ENCODE data around the gene KLB. TPM values are rescaled to one million over a fixed set of nuclear protein-coding genes. Genes with fewer than 3 reads are reported as not detected.

KLB gene
- total and polyA plus RNA-seq, 2 donors (not counting 1 experiment from before 2014, with no cell fraction given), result 0.09 TPM; not detected in 1

DNA sequence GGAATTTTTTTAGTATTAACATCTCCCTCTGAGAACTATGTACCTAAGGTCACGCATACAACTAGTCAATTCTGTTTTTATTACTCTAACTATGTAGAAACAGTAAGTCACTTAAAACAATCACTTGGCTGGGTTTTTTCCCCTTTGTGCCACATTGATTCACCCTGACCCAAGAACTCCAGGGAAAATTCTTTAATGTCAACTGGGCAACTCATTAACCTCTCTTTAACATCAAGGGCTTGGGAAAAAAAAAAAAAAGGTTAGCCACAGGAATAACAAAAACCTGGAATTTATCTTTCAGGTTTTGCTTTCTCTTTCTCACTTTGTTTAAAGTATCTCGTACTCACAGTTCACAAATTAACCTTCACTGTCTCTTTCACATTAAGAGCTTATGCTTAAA, 43.9 kb downstream of the KLB start:
- H3K27me3 ChIP-seq (replicated peaks in 1 of 4; ENCODE audit: control extremely low read depth in 1 of 4, control insufficient read depth in 3 of 4, insufficient read depth in 4 of 4, low read length in 3 of 4), result no peaks in the 10 kb centered on the region
- ChIA-PET CTCF (interaction anchor here (0.7 kb wide), 1 partner anchor 869 kb away, joined by 3 read pairs; no protein-coding TSS in a partner anchor), POLR2A (no interaction called here)
- Mint-ChIP-seq H3K27me3 (no peaks in the 10 kb centered on the region), H3K9me3 (ENCODE audit: insufficient read depth) (no peaks in the 10 kb centered on the region), H3K27ac (no peak overlapping the region), H3K4me3 (no peak overlapping the region), H3K4me1 (peaks cover 23% of the 10 kb centered on the region)
- H3K27ac ChIP-seq (ENCODE audit: low read length in 2 of 2), result peak overlapping the region in 1 of 2 donors; percentile 6
- H3K36me3 ChIP-seq (replicated peaks in 1 of 2; ENCODE audit: control extremely low read depth in 1 of 2, control insufficient read depth in 1 of 2, extremely low read depth in 1 of 2, insufficient read depth in 2 of 2, low read length in 1 of 2), result peaks cover 12 to 44% of the 10 kb centered on the region in 2 experiments
- WGBS (ENCODE audit: insufficient coverage), result 100% methylated on average over 1 of the region's 2 CpGs
- no peak overlapping the region for H2AFZ ChIP-seq (ENCODE audit: insufficient read depth, low read depth, low read length, poor library complexity, severe bottlenecking)
- intact Hi-C loops (cut with micrococcal nuclease), result loop anchor here (10.0 kb wide), 1 partner anchor 546 kb away; no protein-coding TSS in a partner anchor
- peaks cover 0 to 11% (median 0%) of the 10 kb centered on the region in 3 donors for H3K9me3 ChIP-seq (ENCODE audit: control extremely low read depth in 1 of 3, control insufficient read depth in 2 of 3, insufficient read depth in 1 of 3, low read length in 2 of 3)
- TF ChIP-seq, protein P1, sequence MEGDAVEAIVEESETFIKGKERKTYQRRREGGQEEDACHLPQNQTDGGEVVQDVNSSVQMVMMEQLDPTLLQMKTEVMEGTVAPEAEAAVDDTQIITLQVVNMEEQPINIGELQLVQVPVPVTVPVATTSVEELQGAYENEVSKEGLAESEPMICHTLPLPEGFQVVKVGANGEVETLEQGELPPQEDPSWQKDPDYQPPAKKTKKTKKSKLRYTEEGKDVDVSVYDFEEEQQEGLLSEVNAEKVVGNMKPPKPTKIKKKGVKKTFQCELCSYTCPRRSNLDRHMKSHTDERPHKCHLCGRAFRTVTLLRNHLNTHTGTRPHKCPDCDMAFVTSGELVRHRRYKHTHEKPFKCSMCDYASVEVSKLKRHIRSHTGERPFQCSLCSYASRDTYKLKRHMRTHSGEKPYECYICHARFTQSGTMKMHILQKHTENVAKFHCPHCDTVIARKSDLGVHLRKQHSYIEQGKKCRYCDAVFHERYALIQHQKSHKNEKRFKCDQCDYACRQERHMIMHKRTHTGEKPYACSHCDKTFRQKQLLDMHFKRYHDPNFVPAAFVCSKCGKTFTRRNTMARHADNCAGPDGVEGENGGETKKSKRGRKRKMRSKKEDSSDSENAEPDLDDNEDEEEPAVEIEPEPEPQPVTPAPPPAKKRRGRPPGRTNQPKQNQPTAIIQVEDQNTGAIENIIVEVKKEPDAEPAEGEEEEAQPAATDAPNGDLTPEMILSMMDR (IDR thresholded peaks at IDR 0.05), result no peak
- no peak for TF ChIP-seq EZH2 (IDR thresholded peaks at IDR 0.05; ENCODE audit: borderline replicate concordance, insufficient read depth, low read depth, low read length, poor library complexity, severe bottlenecking)
- peaks cover 19% of the 10 kb centered on the region for H4K20me1 ChIP-seq (ENCODE audit: control insufficient read depth, insufficient read depth, low read length, poor library complexity, severe bottlenecking)
- no peak overlapping the region for H3K4me3 ChIP-seq (ENCODE audit: control extremely low read depth in 1 of 5, extremely low read depth in 1 of 5, insufficient read depth in 1 of 5, low read depth in 2 of 5, low read length in 4 of 5)
- H3K4me2 ChIP-seq (replicated peaks; ENCODE audit: low read depth, low read length, poor library complexity, severe bottlenecking), result no peak overlapping the region
- ATAC-seq (ENCODE audit: low read depth) (no peak), DNase-seq (no peak)
- H3K4me1 ChIP-seq (ENCODE audit: control insufficient read depth in 2 of 2, insufficient read depth in 2 of 2, low read length in 2 of 2), result peaks cover 13 to 18% of the 10 kb centered on the region in 2 donors
- H3K79me2 ChIP-seq (ENCODE audit: control insufficient read depth, insufficient read depth, low read length), result no peaks in the 10 kb centered on the region
- H3K9ac ChIP-seq (ENCODE audit: low read length), result no peak overlapping the region

- intact Hi-C loops (cut with micrococcal nuclease), result loop anchor here (10.0 kb wide), 1 partner anchor 547 kb away; no protein-coding TSS in a partner anchor
- Histone ChIP-seq H3K4me3 (ENCODE audit: control extremely low read depth in 1 of 5, extremely low read depth in 1 of 5, insufficient read depth in 1 of 5, low read depth in 2 of 5, low read length in 4 of 5) (no peak overlapping the region), H3K4me1 (ENCODE audit: control insufficient read depth in 2 of 2, insufficient read depth in 2 of 2, low read length in 2 of 2) (peaks cover 10 to 13% of the 10 kb centered on the region in 2 donors), H3K4me2 (replicated peaks; ENCODE audit: low read depth, low read length, poor library complexity, severe bottlenecking) (no peak overlapping the region), H3K27me3 (replicated peaks in 1 of 4; ENCODE audit: control extremely low read depth in 1 of 4, control insufficient read depth in 3 of 4, insufficient read depth in 4 of 4, low read length in 3 of 4) (no peaks in the 10 kb centered on the region), H3K36me3 (replicated peaks in 1 of 2; ENCODE audit: control extremely low read depth in 1 of 2, control insufficient read depth in 1 of 2, extremely low read depth in 1 of 2, insufficient read depth in 2 of 2, low read length in 1 of 2) (peaks cover 12 to 53% of the 10 kb centered on the region in 2 experiments), H3K9me3 (ENCODE audit: control extremely low read depth in 1 of 3, control insufficient read depth in 2 of 3, insufficient read depth in 1 of 3, low read length in 2 of 3) (peaks cover 0 to 5% (median 0%) of the 10 kb centered on the region in 3 donors), H3K79me2 (ENCODE audit: control insufficient read depth, insufficient read depth, low read length) (no peaks in the 10 kb centered on the region), H3K9ac (ENCODE audit: low read length) (no peak overlapping the region), H2AFZ (ENCODE audit: insufficient read depth, low read depth, low read length, poor library complexity, severe bottlenecking) (no peak overlapping the region), H4K20me1 (ENCODE audit: control insufficient read depth, insufficient read depth, low read length, poor library complexity, severe bottlenecking) (peaks cover 21% of the 10 kb centered on the region), H3K27ac (ENCODE audit: low read length in 2 of 2) (no peak overlapping the region)
- WGBS (ENCODE audit: insufficient coverage), result 90% methylated on average over 3 of the region's 6 CpGs
- POLR2A ChIA-PET, result no interaction called here
- ATAC-seq (ENCODE audit: low read depth) (no peak), DNase-seq (no peak)
- Mint-ChIP-seq H3K27ac (no peak overlapping the region), H3K27me3 (no peaks in the 10 kb centered on the region), H3K9me3 (ENCODE audit: insufficient read depth) (no peaks in the 10 kb centered on the region), H3K4me3 (no peak overlapping the region), H3K4me1 (peaks cover 20% of the 10 kb centered on the region)
- CTCF ChIA-PET, result interaction anchor here (0.7 kb wide), 1 partner anchor 868 kb away, joined by 3 read pairs; no protein-coding TSS in a partner anchor
- no peak for TF ChIP-seq EZH2 (IDR thresholded peaks at IDR 0.05; ENCODE audit: borderline replicate concordance, insufficient read depth, low read depth, low read length, poor library complexity, severe bottlenecking)
Observed at GRCh38 chr4:39451423-39452023, 44.8 kb downstream of the KLB start.

Data from B cell (primary cell).